ENCODE data around the gene SHISA6. TPM values are rescaled to one million over a fixed set of nuclear protein-coding genes. Genes with fewer than 3 reads are reported as not detected.

SHISA6 gene
- total RNA-seq, 1 donor from 2014 or later = 2.1 TPM

GRCh38 chr17:11578998-11579397, 338.0 kb downstream of the SHISA6 start:
- Histone ChIP-seq H3K36me3 (ENCODE audit: control insufficient read depth in 3 of 3, insufficient read depth in 3 of 3, low read length in 3 of 3) (no peaks in the 10 kb centered on the region), H3K9ac (ENCODE audit: low read depth in 1 of 3, low read length in 3 of 3) (no peak overlapping the region), H3K27me3 (ENCODE audit: control insufficient read depth in 3 of 3, insufficient read depth in 3 of 3, low read length in 3 of 3) (no peaks in the 10 kb centered on the region), H3K4me1 (ENCODE audit: control insufficient read depth in 3 of 3, insufficient read depth in 3 of 3, low read length in 3 of 3) (no peaks in the 10 kb centered on the region), H3K27ac (ENCODE audit: low read depth, low read length) (no peak overlapping the region), H3K4me3 (ENCODE audit: low read length in 3 of 3) (no peak overlapping the region), H3K9me3 (ENCODE audit: control insufficient read depth in 3 of 3, low read length in 3 of 3) (no peaks in the 10 kb centered on the region)

GRCh38 chr17:11580677-11581076, 339.7 kb downstream of the SHISA6 start:
- no peak overlapping the region for H3K4me3 ChIP-seq (ENCODE audit: low read length in 3 of 3)
- H3K27me3 ChIP-seq (ENCODE audit: control insufficient read depth in 3 of 3, insufficient read depth in 3 of 3, low read length in 3 of 3) = no peaks in the 10 kb centered on the region
- H3K27ac ChIP-seq (ENCODE audit: low read depth, low read length) = no peak overlapping the region
- no peaks in the 10 kb centered on the region for H3K4me1 ChIP-seq (ENCODE audit: control insufficient read depth in 3 of 3, insufficient read depth in 3 of 3, low read length in 3 of 3)
- no peak overlapping the region for H3K9ac ChIP-seq (ENCODE audit: low read depth in 1 of 3, low read length in 3 of 3)
- no peaks in the 10 kb centered on the region for H3K9me3 ChIP-seq (ENCODE audit: control insufficient read depth in 3 of 3, low read length in 3 of 3)
- H3K36me3 ChIP-seq (ENCODE audit: control insufficient read depth in 3 of 3, insufficient read depth in 3 of 3, low read length in 3 of 3) = no peaks in the 10 kb centered on the region

GRCh38 chr17:11582217-11582616, 341.2 kb downstream of the SHISA6 start:
- no peaks in the 10 kb centered on the region for H3K4me1 ChIP-seq (ENCODE audit: control insufficient read depth in 3 of 3, insufficient read depth in 3 of 3, low read length in 3 of 3)
- H3K9ac ChIP-seq (ENCODE audit: low read depth in 1 of 3, low read length in 3 of 3) = no peak overlapping the region
- H3K27me3 ChIP-seq (ENCODE audit: control insufficient read depth in 3 of 3, insufficient read depth in 3 of 3, low read length in 3 of 3) = no peaks in the 10 kb centered on the region
- H3K9me3 ChIP-seq (ENCODE audit: control insufficient read depth in 3 of 3, low read length in 3 of 3) = no peaks in the 10 kb centered on the region
- no peaks in the 10 kb centered on the region for H3K36me3 ChIP-seq (ENCODE audit: control insufficient read depth in 3 of 3, insufficient read depth in 3 of 3, low read length in 3 of 3)
- H3K4me3 ChIP-seq (ENCODE audit: low read length in 3 of 3) = no peak overlapping the region
- no peak overlapping the region for H3K27ac ChIP-seq (ENCODE audit: low read depth, low read length)

GRCh38 chr17:11583306-11583992, 342.4 kb downstream of the SHISA6 start:
- Histone ChIP-seq H3K4me3 (ENCODE audit: low read length in 3 of 3) (no peak overlapping the region), H3K9me3 (ENCODE audit: control insufficient read depth in 3 of 3, low read length in 3 of 3) (no peaks in the 10 kb centered on the region), H3K36me3 (ENCODE audit: control insufficient read depth in 3 of 3, insufficient read depth in 3 of 3, low read length in 3 of 3) (no peaks in the 10 kb centered on the region), H3K9ac (ENCODE audit: low read depth in 1 of 3, low read length in 3 of 3) (no peak overlapping the region), H3K27ac (ENCODE audit: low read depth, low read length) (no peak overlapping the region), H3K27me3 (ENCODE audit: control insufficient read depth in 3 of 3, insufficient read depth in 3 of 3, low read length in 3 of 3) (no peaks in the 10 kb centered on the region), H3K4me1 (ENCODE audit: control insufficient read depth in 3 of 3, insufficient read depth in 3 of 3, low read length in 3 of 3) (no peaks in the 10 kb centered on the region)

GRCh38 chr17:11589716-11590115, 348.7 kb downstream of the SHISA6 start:
- Histone ChIP-seq H3K9me3 (ENCODE audit: control insufficient read depth in 3 of 3, low read length in 3 of 3) (no peaks in the 10 kb centered on the region), H3K27ac (ENCODE audit: low read depth, low read length) (no peak overlapping the region)

GRCh38 chr17:11598274-11599221, 357.5 kb downstream of the SHISA6 start, which contains the start of gene DNAH9:
TSS of gene DNAH9 (plus strand) at chr17:11598470. CDS start at chr17:11598499, 29 bp downstream.
- peaks cover 3 to 8% (median 3%) of the 10 kb centered on the region in 3 donors for H3K4me1 ChIP-seq (ENCODE audit: control insufficient read depth in 3 of 3, insufficient read depth in 3 of 3, low read length in 3 of 3)
- no peak within 1 kb of the TSS for H3K27ac ChIP-seq (ENCODE audit: low read depth, low read length)
- peak within 1 kb of the TSS in 1 of 3 donors; percentile 16 for H3K9ac ChIP-seq (ENCODE audit: low read depth in 1 of 3, low read length in 3 of 3)
- H3K9me3 ChIP-seq (ENCODE audit: control insufficient read depth in 3 of 3, low read length in 3 of 3) = no peaks in the 10 kb centered on the region
- H3K27me3 ChIP-seq (ENCODE audit: control insufficient read depth in 3 of 3, insufficient read depth in 3 of 3, low read length in 3 of 3) = peaks cover 4 to 7% (median 5%) of the 10 kb centered on the region in 3 donors
- no peaks in the 10 kb centered on the region for H3K36me3 ChIP-seq (ENCODE audit: control insufficient read depth in 3 of 3, insufficient read depth in 3 of 3, low read length in 3 of 3)
- H3K4me3 ChIP-seq (ENCODE audit: low read length in 3 of 3) = peak within 1 kb of the TSS; percentile 39 to 52 (median 40)

More at GRCh38 chr17:11589716-11590115, 348.7 kb downstream of the SHISA6 start:
- Histone ChIP-seq H3K27me3 (ENCODE audit: control insufficient read depth in 3 of 3, insufficient read depth in 3 of 3, low read length in 3 of 3) (no peaks in the 10 kb centered on the region), H3K4me1 (ENCODE audit: control insufficient read depth in 3 of 3, insufficient read depth in 3 of 3, low read length in 3 of 3) (no peaks in the 10 kb centered on the region), H3K36me3 (ENCODE audit: control insufficient read depth in 3 of 3, insufficient read depth in 3 of 3, low read length in 3 of 3) (no peaks in the 10 kb centered on the region), H3K4me3 (ENCODE audit: low read length in 3 of 3) (no peak overlapping the region), H3K9ac (ENCODE audit: low read depth in 1 of 3, low read length in 3 of 3) (no peak overlapping the region)

- Histone ChIP-seq H3K4me1 (ENCODE audit: control insufficient read depth in 3 of 3, insufficient read depth in 3 of 3, low read length in 3 of 3) (peaks cover 3 to 8% (median 3%) of the 10 kb centered on the region in 3 donors), H3K9me3 (ENCODE audit: control insufficient read depth in 3 of 3, low read length in 3 of 3) (no peaks in the 10 kb centered on the region), H3K27ac (ENCODE audit: low read depth, low read length) (no peak overlapping the region), H3K9ac (ENCODE audit: low read depth in 1 of 3, low read length in 3 of 3) (no peak overlapping the region), H3K36me3 (ENCODE audit: control insufficient read depth in 3 of 3, insufficient read depth in 3 of 3, low read length in 3 of 3) (no peaks in the 10 kb centered on the region), H3K27me3 (ENCODE audit: control insufficient read depth in 3 of 3, insufficient read depth in 3 of 3, low read length in 3 of 3) (peaks cover 4 to 7% (median 6%) of the 10 kb centered on the region in 3 donors), H3K4me3 (ENCODE audit: low read length in 3 of 3) (no peak overlapping the region)
Observed at GRCh38 chr17:11601661-11602060, 360.6 kb downstream of the SHISA6 start.

GRCh38 chr17:11608396-11608795, 367.4 kb downstream of the SHISA6 start:
- Histone ChIP-seq H3K4me1 (ENCODE audit: control insufficient read depth in 3 of 3, insufficient read depth in 3 of 3, low read length in 3 of 3) (no peaks in the 10 kb centered on the region), H3K4me3 (ENCODE audit: low read length in 3 of 3) (peak overlapping the region in 1 of 3 donors; percentile 25), H3K9me3 (ENCODE audit: control insufficient read depth in 3 of 3, low read length in 3 of 3) (no peaks in the 10 kb centered on the region), H3K27ac (ENCODE audit: low read depth, low read length) (no peak overlapping the region), H3K9ac (ENCODE audit: low read depth in 1 of 3, low read length in 3 of 3) (peak overlapping the region in 1 of 3 donors; percentile 5), H3K36me3 (ENCODE audit: control insufficient read depth in 3 of 3, insufficient read depth in 3 of 3, low read length in 3 of 3) (no peaks in the 10 kb centered on the region), H3K27me3 (ENCODE audit: control insufficient read depth in 3 of 3, insufficient read depth in 3 of 3, low read length in 3 of 3) (peaks cover 0 to 8% (median 0%) of the 10 kb centered on the region in 3 donors)

- H3K27ac ChIP-seq (ENCODE audit: low read depth, low read length) = no peak overlapping the region
- H3K9me3 ChIP-seq (ENCODE audit: control insufficient read depth in 3 of 3, low read length in 3 of 3) = no peaks in the 10 kb centered on the region
- no peaks in the 10 kb centered on the region for H3K4me1 ChIP-seq (ENCODE audit: control insufficient read depth in 3 of 3, insufficient read depth in 3 of 3, low read length in 3 of 3)
- no peak overlapping the region for H3K9ac ChIP-seq (ENCODE audit: low read depth in 1 of 3, low read length in 3 of 3)
- H3K27me3 ChIP-seq (ENCODE audit: control insufficient read depth in 3 of 3, insufficient read depth in 3 of 3, low read length in 3 of 3) = peaks cover 0 to 6% (median 0%) of the 10 kb centered on the region in 3 donors
- H3K36me3 ChIP-seq (ENCODE audit: control insufficient read depth in 3 of 3, insufficient read depth in 3 of 3, low read length in 3 of 3) = no peaks in the 10 kb centered on the region
- H3K4me3 ChIP-seq (ENCODE audit: low read length in 3 of 3) = no peak overlapping the region
Observed at GRCh38 chr17:11610999-11611566, 370.1 kb downstream of the SHISA6 start.

Measured in skeletal muscle tissue (tissue), 4 donors.